NCI-H446 treated with DMSO at 0.1 percent for 48 hours (cell line): ENCODE results near the gene HECTD1.
"Not testable (repeated sequence)": the region's sequence is repeated elsewhere in the genome, so short reads cannot be mapped to it uniquely, and the experiment has no call there.

Source experiments
- DNase-seq: peaks from one replicate; lab custom pipeline; 2025; lab: John Stamatoyannopoulos, UW

The HECTD1 gene

DNA sequence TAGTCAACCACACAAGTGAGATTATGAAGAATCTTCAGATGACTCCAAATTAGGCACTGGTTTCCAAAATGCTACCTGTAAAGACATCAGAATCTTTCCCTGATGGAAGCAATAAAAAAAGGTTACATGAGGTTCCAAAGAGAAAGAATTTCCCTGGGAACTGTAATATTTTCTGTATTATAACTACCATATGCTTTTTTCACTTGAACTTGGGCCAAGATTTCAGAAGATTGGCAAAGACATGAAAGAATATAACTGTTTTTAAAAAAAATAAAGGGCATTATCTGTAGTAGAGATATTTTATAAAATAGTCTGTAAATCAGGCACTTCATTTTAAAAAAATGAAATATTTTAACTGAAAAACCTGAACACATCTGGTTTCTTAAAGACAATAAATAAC is 12.9 kb downstream of the HECTD1 start:
- no peak for DNase-seq

GRCh38 chr14:31194095-31194494 is 13.5 kb downstream of the HECTD1 start:
- no peak for DNase-seq

DNA sequence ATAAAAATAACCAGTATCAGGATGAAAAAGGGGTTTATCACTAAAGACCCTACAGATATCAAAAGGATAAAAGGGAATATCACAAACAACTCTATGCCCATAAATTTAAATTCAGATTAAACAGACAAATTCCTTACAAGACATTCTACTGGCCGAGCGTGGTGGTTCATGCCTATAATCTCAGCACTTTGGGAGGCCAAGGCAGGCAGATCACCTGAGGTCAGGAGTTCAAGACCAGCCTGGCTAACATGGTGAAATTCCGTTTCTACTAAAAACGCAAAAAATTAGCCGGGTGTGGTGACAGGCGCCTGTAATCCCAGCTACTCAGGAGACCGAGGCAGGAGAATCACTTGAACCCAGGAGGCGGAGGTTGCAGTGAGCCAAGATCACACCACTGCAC is 15.0 kb downstream of the HECTD1 start:
- DNase-seq, result not testable (repeated sequence)

DNA sequence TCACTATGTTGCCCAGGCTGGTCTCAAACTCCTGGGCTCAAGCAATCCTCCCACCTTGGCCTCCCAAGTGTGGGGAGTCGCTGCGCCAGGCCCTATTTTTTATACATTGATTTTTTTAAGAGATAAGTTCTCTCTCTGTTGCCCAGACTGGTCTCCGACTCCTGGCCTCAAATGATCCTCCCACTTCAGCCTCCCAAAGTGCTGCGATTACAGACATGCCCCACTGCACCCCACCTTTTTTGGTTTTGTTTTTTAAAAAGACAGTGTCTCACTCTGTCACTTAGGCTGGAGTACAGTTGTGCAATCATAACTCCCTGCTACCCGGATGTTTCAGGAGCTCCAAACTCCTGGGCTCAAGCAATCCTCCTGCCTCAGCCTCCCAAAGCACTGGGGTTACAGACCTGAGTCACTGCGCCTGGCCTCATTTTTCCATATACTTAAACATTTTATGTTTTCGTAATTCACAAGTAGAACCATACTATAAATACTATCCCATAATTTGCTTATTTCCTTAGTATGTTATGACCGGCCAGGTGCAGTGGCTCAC is 16.8 kb downstream of the HECTD1 start:
- DNase-seq, result no peak

GRCh38 chr14:31190219-31190603 is 17.4 kb downstream of the HECTD1 start:
- no peak for DNase-seq

- DNase-seq, result no peak
Measured at GRCh38 chr14:31189346-31190218, 18.0 kb downstream of the HECTD1 start.

DNA sequence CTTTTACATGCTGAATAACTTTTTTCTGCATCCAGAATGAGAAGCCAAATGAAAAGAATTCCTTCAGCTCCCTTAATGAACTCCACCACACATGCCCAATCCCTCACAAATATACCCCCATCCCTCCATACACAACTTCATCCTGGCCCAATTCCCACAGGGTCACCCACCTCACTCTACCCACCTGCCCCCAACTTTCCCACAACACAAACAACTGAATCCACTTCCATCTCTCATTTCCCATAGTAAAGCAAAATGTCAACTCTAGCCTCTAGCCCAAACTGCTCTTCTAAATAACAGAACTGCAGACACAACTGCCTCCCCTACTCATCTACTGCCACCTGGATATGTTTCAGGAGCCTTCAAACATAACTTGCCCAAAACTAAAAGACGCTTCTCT is 18.8 kb downstream of the HECTD1 start:
- no peak for DNase-seq

DNA sequence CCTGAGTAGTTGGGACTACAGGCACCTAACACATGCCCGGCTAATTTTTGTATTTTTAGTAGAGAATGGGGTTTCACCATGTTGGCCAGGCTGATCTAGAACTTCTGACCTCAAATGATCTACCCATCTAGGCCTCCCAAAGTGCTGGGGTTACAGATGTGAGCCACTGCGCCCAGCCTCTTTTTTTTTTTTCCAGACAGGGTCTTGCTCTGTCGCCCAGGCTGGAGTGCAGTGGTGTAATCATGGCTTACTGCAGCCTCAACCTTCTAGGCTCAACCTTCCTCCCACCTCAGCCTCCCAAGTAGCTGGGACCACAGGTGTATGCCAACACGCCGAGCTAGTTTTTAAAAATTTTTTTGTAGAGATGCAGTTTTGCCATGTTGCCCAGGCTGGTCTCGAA is 25.6 kb downstream of the HECTD1 start:
- not testable (repeated sequence) for DNase-seq

DNA sequence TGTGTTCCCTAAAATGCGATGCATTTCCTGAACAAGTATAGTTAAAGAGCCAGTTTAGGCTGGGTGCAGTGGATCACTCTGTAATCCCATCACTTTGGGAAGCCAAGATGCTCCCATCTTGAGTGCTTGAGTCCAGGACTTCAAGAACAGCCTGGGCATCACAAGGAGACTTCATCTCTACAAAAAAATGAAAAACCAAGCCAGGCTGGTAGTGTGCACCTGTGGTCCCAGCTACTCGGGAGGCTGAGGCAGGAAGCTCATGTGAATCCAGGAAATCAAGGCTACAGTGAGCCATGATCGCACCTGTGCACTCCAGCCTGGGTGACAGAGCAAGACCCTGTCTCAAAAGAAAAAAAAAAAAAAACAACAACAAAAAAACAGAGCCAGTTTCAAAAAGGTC is 26.3 kb downstream of the HECTD1 start:
- no peak for DNase-seq

- DNase-seq, result no peak
Measured at GRCh38 chr14:31180299-31181051, 27.1 kb downstream of the HECTD1 start.

- no peak for DNase-seq
Measured at GRCh38 chr14:31174433-31174832, 33.2 kb downstream of the HECTD1 start.

GRCh38 chr14:31173120-31173837 is 34.3 kb downstream of the HECTD1 start:
- no peak for DNase-seq

- DNase-seq, result no peak
Measured at GRCh38 chr14:31172084-31172483, 35.5 kb downstream of the HECTD1 start.

DNA sequence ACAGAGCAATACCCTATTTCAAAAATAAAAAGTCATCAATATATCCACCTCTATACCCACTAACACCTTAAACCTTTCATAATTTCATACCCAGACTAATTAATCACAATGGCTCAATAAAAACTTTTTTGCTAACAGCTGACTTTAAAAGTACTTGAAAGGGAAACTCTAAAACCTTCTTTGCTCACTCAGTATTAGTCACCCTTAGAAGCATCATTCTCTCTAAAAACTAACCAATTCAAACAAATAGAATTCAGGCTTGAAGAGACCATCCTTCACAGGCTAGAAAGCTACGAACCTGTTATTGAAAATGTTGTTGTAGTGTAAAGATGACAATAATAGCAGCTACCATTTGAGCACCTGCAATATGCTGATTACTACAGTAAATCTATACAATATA is 37.2 kb downstream of the HECTD1 start:
- DNase-seq, result no peak

GRCh38 chr14:31169877-31170276 is 37.7 kb downstream of the HECTD1 start:
- DNase-seq, result no peak

DNA sequence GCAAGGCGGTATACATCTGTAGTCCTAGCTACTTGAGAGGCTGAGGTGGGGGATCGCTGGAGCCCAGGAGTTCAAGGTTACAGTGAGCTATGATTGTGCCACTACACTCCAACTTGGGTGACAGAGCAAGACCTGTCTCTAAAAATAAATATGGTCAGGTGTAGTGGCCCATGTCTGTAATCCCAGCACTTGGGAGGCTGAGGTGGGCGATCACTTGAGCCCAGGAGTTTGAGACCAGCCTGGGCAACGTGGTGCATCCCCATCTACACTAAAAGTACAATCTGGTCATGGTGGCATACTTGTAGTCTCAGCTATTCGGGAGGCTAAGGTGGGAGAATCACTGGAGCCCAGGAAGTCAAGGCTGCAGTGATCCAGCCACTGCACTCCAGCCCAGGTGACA is 40.6 kb downstream of the HECTD1 start:
- DNase-seq, result no peak

DNA sequence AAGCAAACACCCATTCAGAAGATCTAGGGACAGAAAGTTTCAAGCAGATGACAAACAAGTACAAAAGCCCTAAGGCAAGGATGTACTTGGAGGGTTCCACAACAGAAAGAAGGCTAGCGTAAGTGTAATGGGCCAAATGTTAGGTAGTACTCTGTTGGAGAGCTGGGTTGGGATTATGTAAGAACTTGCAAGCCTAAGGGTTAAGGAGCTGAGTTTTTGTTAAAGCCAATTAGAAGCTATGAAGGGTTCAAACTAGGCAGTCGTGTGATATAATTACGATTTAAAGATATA is 41.4 kb downstream of the HECTD1 start:
- no peak for DNase-seq

GRCh38 chr14:31164115-31164514 is 43.5 kb downstream of the HECTD1 start:
- no peak for DNase-seq

DNA sequence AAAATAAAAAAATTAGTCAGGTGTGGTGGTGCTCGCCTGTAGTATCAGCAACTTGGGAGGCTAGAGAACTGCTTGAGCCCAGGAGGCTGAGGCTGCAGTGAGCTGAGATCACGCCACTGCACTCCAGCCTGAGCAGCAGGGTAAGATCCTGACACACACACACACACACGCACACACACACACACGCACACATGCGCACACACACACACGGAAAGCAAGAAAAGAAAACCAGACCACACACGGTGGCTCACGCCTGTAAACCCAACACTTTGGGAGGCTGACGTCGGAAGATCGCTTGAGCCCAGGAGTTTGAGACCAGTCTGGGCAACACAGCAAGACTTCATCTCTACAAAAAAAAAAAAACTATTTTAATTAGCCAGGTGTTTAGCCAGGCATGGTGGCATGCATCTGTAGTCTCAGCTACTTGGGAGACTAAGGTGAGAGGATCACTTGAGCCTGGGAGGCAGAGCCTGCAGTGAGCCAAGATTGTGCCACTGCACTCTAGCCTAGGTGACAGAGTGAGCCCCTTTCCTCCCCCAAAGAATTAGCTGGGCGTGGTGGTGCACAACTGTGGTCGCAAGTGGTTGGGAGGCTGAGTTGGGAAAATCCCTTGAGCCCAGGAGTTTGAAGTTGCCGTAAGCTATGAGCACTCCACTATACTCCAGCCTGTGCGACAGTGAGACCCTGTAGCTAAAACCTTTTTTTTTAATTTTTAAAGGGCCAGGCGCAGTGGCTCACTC is 44.5 kb downstream of the HECTD1 start:
- DNase-seq, result no peak

- DNase-seq, result no peak
Measured at GRCh38 chr14:31161274-31161673, 46.3 kb downstream of the HECTD1 start.

DNA sequence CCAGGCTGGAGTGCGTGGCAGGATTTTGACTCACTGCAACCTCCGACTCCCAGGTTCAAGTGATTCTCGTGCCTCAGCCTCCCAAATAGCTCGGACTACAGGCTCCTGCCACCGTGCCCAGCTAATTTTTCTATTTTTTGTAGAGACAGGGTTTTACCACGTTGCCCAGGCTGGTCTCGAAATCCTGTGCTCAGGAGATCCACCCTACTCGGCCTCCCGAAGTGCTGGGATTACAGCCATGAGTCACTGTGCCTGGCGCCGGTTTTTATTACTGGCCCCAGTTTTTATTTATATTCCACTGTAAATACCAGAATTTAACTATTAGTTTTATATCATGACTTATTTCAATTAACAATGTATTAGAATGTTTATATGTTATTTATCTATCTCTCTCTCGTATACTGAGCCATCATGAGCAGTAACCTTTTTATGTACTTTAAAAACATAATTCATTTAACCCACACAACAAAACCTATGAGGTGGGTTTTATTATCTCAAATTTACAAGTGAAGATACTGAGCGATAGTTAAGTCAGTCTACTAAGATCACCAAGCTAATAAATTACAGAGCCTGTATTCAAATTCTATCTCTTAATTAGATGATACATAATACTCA is 47.8 kb downstream of the HECTD1 start:
- no peak for DNase-seq

DNA sequence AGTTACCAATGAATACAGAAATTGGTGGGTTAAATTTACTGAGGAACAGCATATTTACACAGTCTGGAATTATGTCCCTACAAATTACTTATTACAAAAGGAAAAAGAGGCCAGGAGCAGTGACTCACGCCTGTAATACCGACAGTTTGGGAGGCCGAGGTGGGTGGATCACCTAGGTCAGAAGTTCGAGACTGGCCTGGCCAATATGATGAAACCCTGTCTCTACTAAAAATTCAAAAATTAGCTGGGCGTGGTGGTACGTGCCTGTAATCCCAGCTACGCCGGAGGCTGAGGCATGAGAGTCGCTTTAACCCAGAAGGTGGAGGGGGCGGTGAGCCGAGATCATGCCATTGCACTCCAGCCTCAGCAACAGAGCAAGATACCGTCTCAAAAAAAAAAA is 52.6 kb downstream of the HECTD1 start:
- no peak for DNase-seq
